Measurements from ENCODE around the gene NRROS. TPM values are rescaled to one million over a fixed set of nuclear protein-coding genes. Genes with fewer than 3 reads are reported as not detected.

Gene NRROS
- total RNA-seq, 1 experiment from 2014 or later: 0.64 TPM

GRCh38 chr3:196654735-196655090 is 15.2 kb downstream of the NRROS start:
- POLR2A ChIA-PET (ENCODE audit: low non-redundant PET): no interaction called here
- TF ChIP-seq EZH2 (IDR thresholded peaks at IDR 0.05; ENCODE audit: borderline replicate concordance, low read depth, low read length, poor library complexity, severe bottlenecking) (no peak), CTCF (conservative IDR thresholded peaks at IDR 0.05; ENCODE audit: low read depth, low read length) (no peak)
- DNase-seq (ENCODE audit: low spot score): no peak
- H3K36me3 ChIP-seq (ENCODE audit: insufficient read depth, low read length, poor library complexity, severe bottlenecking): no peaks in the 10 kb centered on the region
- H3K4me1 ChIP-seq (ENCODE audit: insufficient read depth, low read length, poor library complexity, severe bottlenecking): no peaks in the 10 kb centered on the region
- no peaks in the 10 kb centered on the region for H3K9me3 ChIP-seq (ENCODE audit: low read depth, low read length, poor library complexity, severe bottlenecking)
- intact Hi-C loops (cut with micrococcal nuclease; ENCODE audit: unreplicated experiment): no loop called here
- H3K27me3 ChIP-seq (replicated peaks; ENCODE audit: insufficient read depth, low read depth, low read length, poor library complexity): no peaks in the 10 kb centered on the region
- H3K27ac ChIP-seq (ENCODE audit: low read depth, low read length, poor library complexity, severe bottlenecking): no peak overlapping the region
- BruUV-seq (replicated peaks): no TSS peak
- no peak overlapping the region for H3K4me3 ChIP-seq (ENCODE audit: low read depth, low read length, poor library complexity, severe bottlenecking)
- CTCF ChIA-PET: no interaction called here

- ChIA-PET POLR2A (ENCODE audit: low non-redundant PET) (no interaction called here), CTCF (no interaction called here)
- no peak for DNase-seq (ENCODE audit: low spot score)
- no TSS peak for BruUV-seq (replicated peaks)
- H3K27ac ChIP-seq (ENCODE audit: low read depth, low read length, poor library complexity, severe bottlenecking): no peak overlapping the region
- no peaks in the 10 kb centered on the region for H3K9me3 ChIP-seq (ENCODE audit: low read depth, low read length, poor library complexity, severe bottlenecking)
- H3K36me3 ChIP-seq (ENCODE audit: insufficient read depth, low read length, poor library complexity, severe bottlenecking): no peaks in the 10 kb centered on the region
- TF ChIP-seq CTCF (conservative IDR thresholded peaks at IDR 0.05; ENCODE audit: low read depth, low read length) (no peak), EZH2 (IDR thresholded peaks at IDR 0.05; ENCODE audit: borderline replicate concordance, low read depth, low read length, poor library complexity, severe bottlenecking) (no peak)
- intact Hi-C loops (cut with micrococcal nuclease; ENCODE audit: unreplicated experiment): no loop called here
- H3K27me3 ChIP-seq (replicated peaks; ENCODE audit: insufficient read depth, low read depth, low read length, poor library complexity): no peaks in the 10 kb centered on the region
- H3K4me1 ChIP-seq (ENCODE audit: insufficient read depth, low read length, poor library complexity, severe bottlenecking): no peaks in the 10 kb centered on the region
- H3K4me3 ChIP-seq (ENCODE audit: low read depth, low read length, poor library complexity, severe bottlenecking): no peak overlapping the region
Observed at GRCh38 chr3:196655496-196655895, 16.0 kb downstream of the NRROS start.

- Histone ChIP-seq H3K4me1 (ENCODE audit: insufficient read depth, low read length, poor library complexity, severe bottlenecking) (no peaks in the 10 kb centered on the region), H3K4me3 (ENCODE audit: low read depth, low read length, poor library complexity, severe bottlenecking) (no peak overlapping the region), H3K27me3 (replicated peaks; ENCODE audit: insufficient read depth, low read depth, low read length, poor library complexity) (no peaks in the 10 kb centered on the region), H3K36me3 (ENCODE audit: insufficient read depth, low read length, poor library complexity, severe bottlenecking) (no peaks in the 10 kb centered on the region), H3K27ac (ENCODE audit: low read depth, low read length, poor library complexity, severe bottlenecking) (no peak overlapping the region), H3K9me3 (ENCODE audit: low read depth, low read length, poor library complexity, severe bottlenecking) (no peaks in the 10 kb centered on the region)
- intact Hi-C loops (cut with micrococcal nuclease; ENCODE audit: unreplicated experiment): no loop called here
- ChIA-PET POLR2A (ENCODE audit: low non-redundant PET) (no interaction called here), CTCF (no interaction called here)
- TF ChIP-seq EZH2 (IDR thresholded peaks at IDR 0.05; ENCODE audit: borderline replicate concordance, low read depth, low read length, poor library complexity, severe bottlenecking) (no peak), CTCF (conservative IDR thresholded peaks at IDR 0.05; ENCODE audit: low read depth, low read length) (no peak)
- no peak for DNase-seq (ENCODE audit: low spot score)
- BruUV-seq (replicated peaks): no TSS peak
Observed at GRCh38 chr3:196656213-196656612, 16.7 kb downstream of the NRROS start.

All from A673 (cell line).